ENCODE results near the gene ACER2.

- no peak for TF ChIP-seq POLR2A (IDR thresholded peaks at IDR 0.05; ENCODE audit: control extremely low read depth in 1 of 2, low read depth in 2 of 2, low read length in 2 of 2)
- TF ChIP-seq CTCF (IDR thresholded peaks at IDR 0.05; ENCODE audit: control extremely low read depth in 1 of 3, insufficient read depth in 1 of 3, low read depth in 1 of 3, low read length in 3 of 3): no peak
- no peak for TF ChIP-seq EP300 (IDR thresholded peaks at IDR 0.05; ENCODE audit: borderline replicate concordance in 1 of 2, low read depth in 2 of 2, low read length in 2 of 2)
- TF ChIP-seq EZH2 (IDR thresholded peaks at IDR 0.05; ENCODE audit: low read depth, low read length, severe bottlenecking): no peak
Measured at GRCh38 chr9:19469271-19469670, 60.5 kb downstream of the ACER2 start.

Measured in H1 (cell line).